Right lobe of liver (tissue), 6 donors: ENCODE measurements around the gene COMMD1. TPM values are rescaled to one million over a fixed set of nuclear protein-coding genes. Genes with fewer than 3 reads are reported as not detected.
"Not testable (repeated sequence)": the region's sequence is repeated elsewhere in the genome, so short reads cannot be mapped to it uniquely, and the experiment has no call there.

Source experiments
- ATAC-seq, 4 donors: fragments of 200-7000 bp; cut with Tn5 transposase; one replicate each; pipeline ENCODE4 v1.9.1; 2020; ENCODE audit warnings: mild to moderate bottlenecking in 4 of 4, moderate library complexity in 4 of 4
- DNase-seq, 3 donors: peaks; one replicate each; pipeline ENCODE4 v3.0.0-alpha.2; 2020
- H3K27ac ChIP-seq, 3 donors: fragments of 200-600 bp; one replicate each; pipeline ENCODE4 v1.8.0; 2022
- H3K27me3 ChIP-seq, 2 donors: fragments of 200-600 bp; one replicate each; pipeline ENCODE4 v1.8.0; 2022
- H3K36me3 ChIP-seq, 4 donors: fragments of 200-600 bp; sonication (generic) in 1 of 4; one replicate each; pipeline versions ENCODE4 v1.5.1 to v1.8.0; 2017 to 2022; ENCODE audit warnings: control low read depth in 1 of 4
- H3K4me1 ChIP-seq, 4 donors: fragments of 200-600 bp; sonication (generic) in 1 of 4; one replicate each; pipeline versions ENCODE4 v1.5.1 to v1.8.0; 2017 to 2022; ENCODE audit warnings: control low read depth in 1 of 4
- H3K4me3 ChIP-seq, 3 donors: fragments of 200-600 bp; one replicate each; pipeline ENCODE4 v1.8.0; 2022
- H3K9me3 ChIP-seq, 4 donors: fragments of 200-600 bp; sonication (generic) in 1 of 4; one replicate each; pipeline versions ENCODE4 v1.5.1 to v1.8.0; 2017 to 2022; ENCODE audit warnings: control low read depth in 1 of 4
- POLR2A ChIP-seq: fragments of 450-650 bp; IDR thresholded peaks from one replicate; pipeline ENCODE4 v1.6.1; 2017; ENCODE audit warnings: antibody characterized with exemption, mild to moderate bottlenecking
- WGBS: methylation state at CpG from one replicate; pipeline ENCODE4 v1.1.6; 2018; ENCODE audit warnings: low coverage, low lambda C conversion rate; ENCODE audit not compliant: insufficient coverage; ENCODE audit errors: missing lambda C conversion rate; 5-methylcytosine and 5-hydroxymethylcytosine counted together
- intact Hi-C, 2 donors: fragments of 100-400 bp; cut with DNase I; formaldehyde crosslinking; loops; one replicate each; pipeline versions ENCODE4 v1.11.2 to v1.14.1; 2022
- total RNA-seq, 6 experiments: library from RNA; depleted of rRNA in 2 of 6; stranded (reverse); fragments of >200 nt in 2 of 6; fragmentation: NEBNext Ultra II Directional in 3 of 6; extraction: Animal tissue kit (Norgen Biotek cat#: 25700) in 3 of 6; gene quantifications; one replicate each; pipeline versions ENCODE4 v1.1.0 to v1.2.4, GENCODE V29; 2016 to 2023
- TF ChIP-seq, protein P1 (sequence below), 4 donors: fragments of 200-600 bp in 3 of 4; fragments of 450-650 bp in 1 of 4; IDR thresholded peaks; one replicate each; pipeline versions ENCODE4 v1.5.1 to v1.8.0; 2016 to 2022; ENCODE audit warnings: antibody characterized with exemption in 4 of 4, mild to moderate bottlenecking in 2 of 4
- donor health status: DM: no; HTN: yes; CAD: no.
- donor health status: DM: no; HTN: no; CAD: no.
- donor health status: DM: no; HTN: no; CAD: no.
- donor health status: DM: no; HTN: yes; CAD: no.
- donor health status: DM: no; HTN: yes; CAD: no.

The COMMD1 gene
- total RNA-seq, 6 experiments from 2014 or later = 17.2 to 21.6 (median 18.7) TPM

DNA sequence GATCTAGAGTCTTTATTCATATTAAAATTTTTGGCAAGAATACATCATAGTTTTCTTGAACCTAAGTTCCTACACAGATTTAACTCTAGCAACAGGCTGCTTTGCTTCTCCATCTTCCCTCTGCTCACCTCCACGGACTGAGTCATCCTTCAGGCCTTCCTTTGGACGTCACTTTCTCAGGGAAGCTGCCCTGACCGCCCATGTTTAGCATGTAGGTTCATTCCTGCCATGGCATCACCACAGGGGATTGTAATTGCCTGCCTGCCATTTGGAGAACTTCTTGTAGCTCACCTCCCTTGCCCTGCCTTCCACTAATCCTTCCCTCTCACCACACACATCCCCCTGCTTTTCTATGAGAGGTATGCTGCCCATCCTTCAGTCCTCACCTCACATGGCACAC, 246.5 kb downstream of the COMMD1 start:
- Histone ChIP-seq H3K4me1 (no peaks in the 10 kb centered on the region), H3K36me3 (no peaks in the 10 kb centered on the region), H3K4me3 (no peak overlapping the region), H3K27ac (no peak overlapping the region), H3K27me3 (no peaks in the 10 kb centered on the region), H3K9me3 (no peaks in the 10 kb centered on the region)
- ATAC-seq = no peak
- no peak for DNase-seq
- 82% methylated on average over 3 of the region's 3 CpGs for WGBS
- TF ChIP-seq, protein P1, sequence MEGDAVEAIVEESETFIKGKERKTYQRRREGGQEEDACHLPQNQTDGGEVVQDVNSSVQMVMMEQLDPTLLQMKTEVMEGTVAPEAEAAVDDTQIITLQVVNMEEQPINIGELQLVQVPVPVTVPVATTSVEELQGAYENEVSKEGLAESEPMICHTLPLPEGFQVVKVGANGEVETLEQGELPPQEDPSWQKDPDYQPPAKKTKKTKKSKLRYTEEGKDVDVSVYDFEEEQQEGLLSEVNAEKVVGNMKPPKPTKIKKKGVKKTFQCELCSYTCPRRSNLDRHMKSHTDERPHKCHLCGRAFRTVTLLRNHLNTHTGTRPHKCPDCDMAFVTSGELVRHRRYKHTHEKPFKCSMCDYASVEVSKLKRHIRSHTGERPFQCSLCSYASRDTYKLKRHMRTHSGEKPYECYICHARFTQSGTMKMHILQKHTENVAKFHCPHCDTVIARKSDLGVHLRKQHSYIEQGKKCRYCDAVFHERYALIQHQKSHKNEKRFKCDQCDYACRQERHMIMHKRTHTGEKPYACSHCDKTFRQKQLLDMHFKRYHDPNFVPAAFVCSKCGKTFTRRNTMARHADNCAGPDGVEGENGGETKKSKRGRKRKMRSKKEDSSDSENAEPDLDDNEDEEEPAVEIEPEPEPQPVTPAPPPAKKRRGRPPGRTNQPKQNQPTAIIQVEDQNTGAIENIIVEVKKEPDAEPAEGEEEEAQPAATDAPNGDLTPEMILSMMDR (IDR thresholded peaks at IDR 0.05) = no peak
- no peak for TF ChIP-seq POLR2A
- intact Hi-C loops = no loop called here

DNA sequence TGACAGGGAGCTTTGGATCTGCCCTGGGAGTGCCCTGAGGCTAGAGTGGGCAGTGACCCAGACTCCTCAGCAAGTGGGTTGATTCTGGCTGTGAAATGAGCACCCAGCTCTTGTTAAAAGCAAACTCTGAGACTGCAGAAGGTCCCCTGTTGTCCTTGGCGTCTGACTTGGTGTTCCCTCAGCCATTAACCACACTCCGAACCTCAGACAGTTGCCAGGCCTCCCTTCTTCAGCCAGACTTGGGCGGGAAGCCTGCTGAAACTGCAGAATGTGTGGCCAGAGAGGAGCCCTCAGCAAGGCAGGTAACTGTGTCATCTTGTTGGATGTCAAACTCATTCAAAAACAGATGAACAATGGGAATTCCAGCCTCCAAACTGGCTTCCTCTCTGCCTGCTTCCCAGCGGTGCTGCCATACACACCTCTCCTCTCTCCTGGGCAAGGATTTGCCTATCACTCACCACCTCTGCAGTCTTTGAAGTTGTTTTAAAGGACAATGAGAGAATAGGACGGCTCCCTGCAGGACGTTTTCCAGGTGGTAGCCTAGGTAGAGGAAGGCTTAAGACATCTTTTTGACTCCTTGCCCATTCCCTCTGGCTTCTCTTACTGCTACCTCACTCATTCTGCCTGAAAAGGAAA, 251.5 kb downstream of the COMMD1 start:
- intact Hi-C loops = no loop called here
- Histone ChIP-seq H3K4me1 (no peaks in the 10 kb centered on the region), H3K27me3 (no peaks in the 10 kb centered on the region), H3K4me3 (no peak overlapping the region), H3K36me3 (no peaks in the 10 kb centered on the region), H3K9me3 (no peaks in the 10 kb centered on the region), H3K27ac (no peak overlapping the region)
- WGBS = 80% methylated on average over 1 of the region's 6 CpGs
- no peak for TF ChIP-seq POLR2A
- TF ChIP-seq, protein P1 (IDR thresholded peaks at IDR 0.05) = no peak
- DNase-seq (no peak), ATAC-seq (no peak)

DNA sequence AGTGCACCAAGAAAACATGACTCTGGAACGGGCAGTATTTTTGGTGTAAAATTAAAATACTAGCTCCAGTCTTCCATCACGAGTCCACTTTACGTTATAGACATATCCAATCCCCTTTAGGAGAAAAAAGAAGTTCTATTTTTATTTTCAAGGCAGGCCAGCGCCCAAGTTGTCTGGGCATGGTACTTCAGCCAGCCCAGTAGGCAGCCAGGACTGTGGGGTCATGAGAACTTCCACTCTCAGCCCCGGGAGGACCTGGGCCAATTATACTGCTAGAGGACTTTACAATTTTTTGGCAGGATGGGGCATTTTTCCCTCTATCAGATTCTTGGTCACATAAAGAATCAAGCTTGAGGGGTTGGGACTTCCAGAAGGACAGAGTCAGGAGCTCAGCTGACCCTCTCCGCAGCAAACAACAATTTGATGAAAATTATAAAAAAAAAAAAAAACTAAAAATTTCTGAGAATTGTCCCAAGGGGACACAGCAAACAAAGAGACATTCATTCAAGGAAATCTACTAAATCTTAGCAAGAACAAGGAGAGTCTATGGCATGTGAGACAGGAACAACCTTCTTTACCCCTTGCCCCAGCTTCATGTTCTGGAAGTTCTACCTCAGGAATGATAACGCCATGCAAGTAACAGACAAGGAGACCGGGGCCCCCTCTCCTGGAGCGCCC, 253.1 kb downstream of the COMMD1 start:
- Histone ChIP-seq H3K27me3 (no peaks in the 10 kb centered on the region), H3K4me3 (no peak overlapping the region), H3K36me3 (no peaks in the 10 kb centered on the region), H3K4me1 (no peaks in the 10 kb centered on the region), H3K27ac (no peak overlapping the region), H3K9me3 (no peaks in the 10 kb centered on the region)
- intact Hi-C loops = no loop called here
- TF ChIP-seq, protein P1 (IDR thresholded peaks at IDR 0.05) = no peak
- no peak for TF ChIP-seq POLR2A
- DNase-seq (no peak), ATAC-seq (no peak)
- 88% methylated on average over 6 of the region's 9 CpGs for WGBS

DNA sequence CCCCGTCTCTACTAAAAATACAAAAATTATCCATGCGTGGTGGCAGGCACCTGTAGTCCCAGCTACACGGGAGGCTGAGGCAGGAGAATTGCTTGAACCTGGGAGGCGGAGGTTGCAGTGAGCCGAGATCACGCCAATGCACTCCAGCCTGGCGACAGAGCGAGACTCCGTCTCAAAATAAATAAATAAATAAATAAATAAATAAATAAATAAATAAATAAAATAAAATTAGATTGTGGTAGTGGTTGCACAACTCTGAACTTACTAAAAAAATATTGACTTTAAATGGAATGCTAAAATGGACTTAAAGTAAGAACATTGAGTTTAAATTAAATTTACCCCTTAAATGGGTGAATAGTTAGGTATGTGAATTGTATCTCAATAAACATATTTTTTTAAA, 255.2 kb downstream of the COMMD1 start:
- H3K4me1 ChIP-seq, DNase-seq, H3K4me3 ChIP-seq, ATAC-seq, H3K9me3 ChIP-seq, intact Hi-C loops, H3K27me3 ChIP-seq, H3K27ac ChIP-seq, H3K36me3 ChIP-seq: not testable (repeated sequence)
- WGBS = 93% methylated on average over 9 of the region's 9 CpGs

DNA sequence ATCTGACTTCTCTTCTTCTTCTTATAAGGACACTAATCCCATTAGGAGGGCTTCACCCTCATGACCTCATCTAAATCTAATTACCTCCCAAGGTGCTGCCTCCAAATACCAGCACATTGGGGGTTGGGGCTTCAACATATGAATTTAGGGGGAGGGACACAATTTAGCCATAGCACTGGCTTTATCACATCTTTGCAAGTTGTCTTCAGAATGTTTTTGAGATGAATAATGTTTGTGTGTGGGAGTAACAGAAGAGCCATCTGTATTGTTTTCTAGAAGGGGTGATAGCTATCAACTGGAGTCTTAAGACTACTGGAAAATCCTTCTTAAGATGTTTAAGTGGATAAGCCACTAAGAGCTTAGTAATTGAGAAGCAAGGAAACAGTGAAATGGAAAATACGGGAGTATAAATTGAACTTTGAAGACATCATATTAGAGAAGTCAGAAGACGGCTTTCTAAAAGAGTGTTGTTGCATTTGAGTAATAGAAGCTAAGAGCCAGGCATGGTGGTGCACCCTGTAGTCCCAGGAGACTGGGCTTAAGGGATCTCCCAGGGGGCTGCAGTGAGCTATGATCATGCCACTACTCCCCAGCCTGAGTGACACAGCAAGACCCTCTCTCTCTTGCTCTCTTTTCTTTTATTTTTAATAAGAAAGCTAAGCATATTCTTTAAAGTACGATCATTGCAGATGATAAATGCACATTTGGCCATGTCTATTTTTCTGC, 257.8 kb downstream of the COMMD1 start:
- WGBS = 93% methylated on average over 3 of the region's 3 CpGs
- intact Hi-C loops = no loop called here
- no peak overlapping the region for H3K27ac ChIP-seq
- H3K27me3 ChIP-seq = no peaks in the 10 kb centered on the region
- DNase-seq (no peak), ATAC-seq (no peak)
- H3K4me1 ChIP-seq = no peaks in the 10 kb centered on the region
- H3K36me3 ChIP-seq = no peaks in the 10 kb centered on the region
- no peaks in the 10 kb centered on the region for H3K9me3 ChIP-seq
- no peak for TF ChIP-seq POLR2A
- TF ChIP-seq, protein P1 (IDR thresholded peaks at IDR 0.05) = no peak
- no peak overlapping the region for H3K4me3 ChIP-seq
